HFF-Myc (cell line): Measurements from ENCODE around the gene STT3B.

Experiments used
- DNase-seq: peaks from one replicate; pipeline ENCODE4 v3.0.0-alpha.2; 2011; ENCODE audit warnings: low read depth; ENCODE audit errors: extremely low read depth
- H3K4me3 ChIP-seq: replicated peaks from 2 replicates; pipeline ENCODE4 v1.5.1; 2011; ENCODE audit warnings: low read depth, mild to moderate bottlenecking, control low read depth, low read length
- TF ChIP-seq, protein P1 (sequence below): IDR thresholded peaks from 2 replicates; pipeline ENCODE4 v1.5.1; 2012; ENCODE audit warnings: mild to moderate bottlenecking, low read depth, low read length, control low read depth; ENCODE audit errors: missing control alignments

STT3B gene

DNA sequence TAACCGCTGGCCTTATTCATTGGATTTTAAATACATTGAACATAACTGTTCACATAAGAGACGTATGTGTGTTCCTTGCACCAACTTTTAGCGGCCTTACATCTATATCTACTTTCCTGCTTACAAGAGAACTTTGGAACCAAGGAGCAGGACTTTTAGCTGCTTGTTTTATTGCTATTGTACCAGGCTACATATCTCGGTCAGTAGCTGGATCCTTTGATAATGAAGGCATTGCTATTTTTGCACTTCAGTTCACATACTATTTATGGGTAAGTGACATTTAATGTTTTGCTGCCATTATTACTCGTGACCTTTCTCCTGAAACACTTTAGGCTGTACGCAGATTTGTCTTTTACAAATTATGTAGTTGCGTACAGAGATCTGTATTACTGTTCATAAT, 47.1 kb downstream of the STT3B start:
- DNase-seq: no peak
- TF ChIP-seq, protein P1, sequence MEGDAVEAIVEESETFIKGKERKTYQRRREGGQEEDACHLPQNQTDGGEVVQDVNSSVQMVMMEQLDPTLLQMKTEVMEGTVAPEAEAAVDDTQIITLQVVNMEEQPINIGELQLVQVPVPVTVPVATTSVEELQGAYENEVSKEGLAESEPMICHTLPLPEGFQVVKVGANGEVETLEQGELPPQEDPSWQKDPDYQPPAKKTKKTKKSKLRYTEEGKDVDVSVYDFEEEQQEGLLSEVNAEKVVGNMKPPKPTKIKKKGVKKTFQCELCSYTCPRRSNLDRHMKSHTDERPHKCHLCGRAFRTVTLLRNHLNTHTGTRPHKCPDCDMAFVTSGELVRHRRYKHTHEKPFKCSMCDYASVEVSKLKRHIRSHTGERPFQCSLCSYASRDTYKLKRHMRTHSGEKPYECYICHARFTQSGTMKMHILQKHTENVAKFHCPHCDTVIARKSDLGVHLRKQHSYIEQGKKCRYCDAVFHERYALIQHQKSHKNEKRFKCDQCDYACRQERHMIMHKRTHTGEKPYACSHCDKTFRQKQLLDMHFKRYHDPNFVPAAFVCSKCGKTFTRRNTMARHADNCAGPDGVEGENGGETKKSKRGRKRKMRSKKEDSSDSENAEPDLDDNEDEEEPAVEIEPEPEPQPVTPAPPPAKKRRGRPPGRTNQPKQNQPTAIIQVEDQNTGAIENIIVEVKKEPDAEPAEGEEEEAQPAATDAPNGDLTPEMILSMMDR: no peak
- no peak overlapping the region for H3K4me3 ChIP-seq

DNA sequence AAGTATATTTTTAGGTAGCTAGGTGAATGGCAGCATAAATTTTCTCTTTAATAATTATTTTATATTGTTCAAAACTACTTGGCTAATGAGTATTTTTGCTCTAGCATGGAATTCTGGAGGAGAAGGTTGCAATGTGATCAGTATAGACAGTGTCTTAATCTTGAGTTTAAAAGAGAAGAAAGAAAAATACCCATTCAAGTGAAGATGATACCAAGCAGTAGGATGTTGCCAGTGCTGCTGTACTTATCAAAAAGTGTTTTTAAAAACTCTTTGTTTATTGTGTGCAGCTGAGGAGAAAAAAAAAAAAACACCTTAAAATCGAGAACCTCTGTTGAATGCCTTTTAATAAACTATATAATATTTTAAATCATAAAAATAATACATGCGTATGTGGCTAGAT, 47.9 kb downstream of the STT3B start:
- TF ChIP-seq, protein P1: no peak
- no peak overlapping the region for H3K4me3 ChIP-seq
- DNase-seq: no peak

DNA sequence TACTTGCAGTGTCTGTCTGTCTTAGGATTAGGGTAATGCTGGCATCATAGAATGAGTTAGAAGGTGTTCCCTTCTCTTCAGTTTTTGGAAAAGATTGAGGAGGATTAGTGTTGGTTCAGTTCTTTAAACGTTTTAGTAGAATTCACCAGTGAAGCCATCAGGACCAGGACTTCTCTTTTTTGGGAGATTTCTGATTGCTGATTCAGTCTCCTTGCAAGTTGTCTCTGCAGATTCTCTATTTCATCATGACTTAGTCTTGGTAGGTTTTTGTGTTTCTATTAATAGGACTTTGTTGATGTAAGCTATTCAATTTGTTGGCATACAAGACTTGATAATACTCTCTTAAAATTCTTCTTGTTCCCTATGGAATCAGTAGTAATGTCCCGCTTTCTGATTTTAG, 48.9 kb downstream of the STT3B start:
- TF ChIP-seq, protein P1: no peak
- no peak for DNase-seq
- no peak overlapping the region for H3K4me3 ChIP-seq

GRCh38 chr3:31589228-31589627, 56.5 kb downstream of the STT3B start:
- H3K4me3 ChIP-seq: no peak overlapping the region
- TF ChIP-seq, protein P1: no peak
- DNase-seq: no peak

- DNase-seq: no peak
- TF ChIP-seq, protein P1: no peak
- no peak overlapping the region for H3K4me3 ChIP-seq
These were observed 57.9 kb downstream of the STT3B start for GRCh38 chr3:31590650-31591049.

DNA sequence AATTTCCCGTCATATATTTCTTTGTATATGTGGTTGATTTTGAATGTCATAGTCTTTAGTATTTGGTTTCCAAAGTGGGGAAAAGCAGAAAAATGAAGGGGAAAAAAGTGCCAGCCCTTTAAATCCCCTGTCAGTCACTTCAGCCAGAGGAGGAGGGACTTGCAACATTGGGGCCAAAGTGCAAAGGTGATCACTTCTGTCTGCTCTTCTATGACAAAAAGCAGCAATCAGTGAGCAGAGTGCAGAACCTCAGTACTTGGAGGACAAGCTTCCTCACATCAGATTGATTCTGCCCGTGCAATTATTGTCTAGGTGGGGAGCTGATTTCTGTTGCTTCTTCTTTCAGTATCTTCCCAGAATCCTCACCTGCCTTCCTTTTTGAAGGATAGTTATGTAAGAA, 60.0 kb downstream of the STT3B start:
- no peak for DNase-seq
- TF ChIP-seq, protein P1: no peak
- H3K4me3 ChIP-seq: no peak overlapping the region

DNA sequence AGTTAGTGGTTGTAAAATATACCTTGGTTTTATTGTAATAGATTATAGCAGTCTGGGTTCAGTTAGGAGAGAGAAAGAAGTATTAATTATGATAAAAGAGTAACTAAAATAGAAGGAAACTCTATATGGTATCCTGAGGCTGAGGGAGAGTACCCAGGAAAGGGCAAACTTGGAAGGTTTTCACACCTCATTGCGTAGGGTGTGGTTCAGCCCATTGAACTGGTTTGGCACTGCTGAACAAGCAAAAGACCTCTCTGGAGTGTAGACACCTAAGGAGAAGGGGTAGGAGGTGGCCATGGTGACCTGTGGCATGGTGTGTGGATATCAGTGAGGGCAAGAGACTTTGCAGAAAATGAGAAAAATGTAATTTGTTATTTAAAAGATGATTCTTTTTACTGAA, 63.5 kb downstream of the STT3B start:
- TF ChIP-seq, protein P1: no peak
- no peak for DNase-seq
- no peak overlapping the region for H3K4me3 ChIP-seq
